Stimulated activated CD4-positive, alpha-beta T cell treated with anti-CD3 and anti-CD28 coated beads, Interleukin-12 subunit alpha, Interleukin-12 subunit beta, amount 100 ng/mL, for 4 hours (primary cell): ENCODE data around the gene NAA20.
"Not testable (repeated sequence)": the region's sequence is repeated elsewhere in the genome, so short reads cannot be mapped to it uniquely, and the experiment has no call there.

Source experiments
- DNase-seq: peaks from one replicate; pipeline ENCODE4 v3.0.0-alpha.2; 2020

Gene NAA20

GRCh38 chr20:19991854-19992253, 25.3 kb upstream of the NAA20 start:
- no peak for DNase-seq

- DNase-seq = no peak
Measured at GRCh38 chr20:19992996-19993908, 23.9 kb upstream of the NAA20 start.

GRCh38 chr20:19993958-19994669, 23.0 kb upstream of the NAA20 start:
- no peak for DNase-seq

- DNase-seq = peak; percentile 20
Measured at GRCh38 chr20:19995220-19995863, 21.8 kb upstream of the NAA20 start.

GRCh38 chr20:19996222-19996621, 20.9 kb upstream of the NAA20 start:
- DNase-seq = no peak

GRCh38 chr20:19996917-19997316, 20.2 kb upstream of the NAA20 start:
- no peak for DNase-seq

- no peak for DNase-seq
Measured at GRCh38 chr20:19998990-19999705, 18.0 kb upstream of the NAA20 start.

GRCh38 chr20:20000211-20000968, 16.8 kb upstream of the NAA20 start:
- DNase-seq = no peak

GRCh38 chr20:20002101-20002998, 14.8 kb upstream of the NAA20 start:
- no peak for DNase-seq

GRCh38 chr20:20003031-20003954, 13.9 kb upstream of the NAA20 start:
- DNase-seq = no peak

GRCh38 chr20:20003955-20004322, 13.2 kb upstream of the NAA20 start:
- DNase-seq = not testable (repeated sequence)

- DNase-seq = no peak
Measured at GRCh38 chr20:20005342-20005741, 11.8 kb upstream of the NAA20 start.

- DNase-seq = no peak
Measured at GRCh38 chr20:20009784-20010253, 7.3 kb upstream of the NAA20 start.

GRCh38 chr20:20010639-20011500, 6.3 kb upstream of the NAA20 start:
- DNase-seq = no peak

GRCh38 chr20:20012541-20012940, 4.6 kb upstream of the NAA20 start:
- no peak for DNase-seq

- DNase-seq = no peak
Measured at GRCh38 chr20:20014659-20015058, 2.5 kb upstream of the NAA20 start.

GRCh38 chr20:20017844-20018185, 653 bp downstream of the NAA20 start:
- no peak for DNase-seq

GRCh38 chr20:20018366-20018765, 1.2 kb downstream of the NAA20 start:
- DNase-seq = no peak

GRCh38 chr20:20019123-20019522, 2.0 kb downstream of the NAA20 start:
- no peak for DNase-seq
